ENCODE results near the gene HMCES. TPM values are rescaled to one million over a fixed set of nuclear protein-coding genes. Genes with fewer than 3 reads are reported as not detected.

The HMCES gene, protein sequence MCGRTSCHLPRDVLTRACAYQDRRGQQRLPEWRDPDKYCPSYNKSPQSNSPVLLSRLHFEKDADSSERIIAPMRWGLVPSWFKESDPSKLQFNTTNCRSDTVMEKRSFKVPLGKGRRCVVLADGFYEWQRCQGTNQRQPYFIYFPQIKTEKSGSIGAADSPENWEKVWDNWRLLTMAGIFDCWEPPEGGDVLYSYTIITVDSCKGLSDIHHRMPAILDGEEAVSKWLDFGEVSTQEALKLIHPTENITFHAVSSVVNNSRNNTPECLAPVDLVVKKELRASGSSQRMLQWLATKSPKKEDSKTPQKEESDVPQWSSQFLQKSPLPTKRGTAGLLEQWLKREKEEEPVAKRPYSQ
- 42.7 TPM for total RNA-seq
- long read RNA-seq, transcript HMCES-201 (7 exons, 2,515 nt) = major isoform, 58 of 96 reads
- long read RNA-seq, transcript HMCES-202 (7 exons, 1,763 nt) = minor isoform, 5 of 96 reads
- long read RNA-seq, transcript HMCES-204 (7 exons, 1,952 nt) = minor isoform, 20 of 96 reads
- long read RNA-seq, partial matches to known transcripts = 5 of 96 reads
- long read RNA-seq, other reads (novel, unspliced or antisense) = 7 of 96 reads

DNA sequence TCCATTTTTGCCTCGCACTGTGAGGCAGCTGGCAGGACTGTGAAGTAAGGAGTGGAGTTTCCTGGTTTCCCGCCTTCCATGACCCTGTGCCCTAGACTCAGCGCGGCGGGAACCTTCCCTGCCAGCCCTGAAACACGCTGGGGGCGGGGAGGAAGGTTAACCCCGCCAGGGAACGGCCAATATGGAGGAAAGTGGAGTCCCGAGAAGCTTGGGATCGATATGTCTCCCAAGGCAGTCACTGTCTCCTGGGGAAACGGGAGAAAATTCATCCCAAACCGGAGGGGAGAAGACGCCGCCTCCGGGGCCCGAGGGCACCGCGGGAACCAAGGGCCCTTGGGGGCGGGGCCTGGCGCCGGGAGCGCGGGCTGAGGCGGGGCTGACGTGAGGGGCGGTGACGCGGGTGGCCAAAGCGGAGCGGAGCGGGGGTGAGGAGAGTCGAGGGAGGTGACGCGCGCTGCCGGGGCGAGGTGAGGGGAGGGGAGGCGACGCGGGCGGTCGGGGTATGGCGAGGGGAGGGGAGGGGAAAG is at the start of gene HMCES:
TSS of gene HMCES (plus strand) at position 432 of the 527 bp plus-strand sequence. CDS start 863 bp downstream, outside the sequence.
- intact Hi-C loops (cut with DNase I) = loop anchor here (2.0 kb wide), 1 partner anchor 38 kb away; a partner anchor contains a TSS
- ATAC-seq (ENCODE audit: poor library complexity) (peak; percentile 98), DNase-seq (peak; percentile 95)

DNA sequence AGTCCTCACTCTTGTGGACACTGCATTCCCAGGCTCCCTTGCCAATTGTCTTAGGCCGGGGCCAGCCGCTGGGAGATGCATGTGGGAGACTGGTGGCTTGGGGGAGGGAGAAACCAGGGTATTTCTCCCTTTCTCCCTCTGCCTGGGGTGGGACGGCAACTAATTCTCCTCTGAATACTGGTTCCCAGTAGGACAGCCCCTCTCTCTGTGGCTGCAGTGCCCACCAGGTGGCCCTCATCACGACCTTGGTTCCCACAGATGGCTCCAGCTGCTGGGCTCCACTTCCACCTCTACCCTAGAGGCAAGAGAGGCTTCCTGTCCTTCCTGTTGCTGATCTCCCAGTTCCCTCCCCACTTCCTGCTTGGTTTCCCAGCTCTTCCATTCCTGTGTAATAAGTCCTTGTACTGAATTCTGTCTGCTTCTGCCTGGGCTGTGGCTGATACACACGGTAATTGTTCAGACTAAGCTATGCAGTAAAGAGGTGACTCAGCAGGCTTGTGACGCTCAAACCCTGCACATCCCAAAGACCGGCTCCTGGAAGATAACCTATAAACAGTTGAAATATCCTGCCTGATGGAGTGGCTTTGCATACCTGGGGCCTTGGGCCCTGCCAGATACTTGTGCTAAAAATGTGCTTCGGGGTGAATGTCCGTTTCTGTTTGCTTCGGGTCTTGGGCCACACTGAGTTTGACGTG is 49.6 kb upstream of the HMCES start:
- no peak for ATAC-seq (ENCODE audit: poor library complexity)
- peak; percentile 62 for DNase-seq
- intact Hi-C loops (cut with DNase I) = loop anchor here (5.0 kb wide), 1 partner anchor 47 kb away; the partner anchor contains the start of gene CNBP

DNA sequence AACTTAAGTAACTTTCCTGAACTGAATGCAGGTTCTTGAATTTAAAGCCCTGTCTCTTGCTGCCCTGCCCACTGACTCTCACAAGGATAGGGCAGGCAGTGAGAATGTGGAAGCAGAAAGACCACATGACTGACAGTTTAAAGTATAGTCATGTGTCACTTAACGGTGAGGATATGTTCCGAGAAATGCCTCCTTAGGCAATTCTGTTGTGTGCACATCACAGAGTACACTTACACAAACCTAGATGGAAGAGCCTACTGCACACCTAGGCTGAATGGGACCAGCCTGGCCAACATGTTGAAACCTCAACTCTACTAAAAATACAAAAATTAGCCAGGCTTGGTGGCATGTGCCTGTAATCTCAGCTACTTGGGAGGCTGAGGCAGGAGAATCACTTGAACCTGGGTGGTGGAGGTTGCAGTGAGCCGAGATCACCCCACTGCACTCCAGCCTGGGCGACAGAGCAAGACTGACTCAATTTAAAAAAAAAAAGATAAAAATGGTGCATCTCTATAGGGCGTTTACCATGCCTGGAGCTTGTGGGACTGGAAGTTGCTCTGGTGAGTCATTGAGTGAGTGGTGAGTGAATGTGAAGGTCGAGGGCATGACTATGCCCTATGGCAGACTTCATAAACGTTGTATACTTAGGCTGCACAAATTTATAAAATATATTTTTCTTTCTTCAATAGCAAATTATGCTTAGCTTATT is 48.2 kb upstream of the HMCES start:
- intact Hi-C loops (cut with DNase I) = no loop called here
- peak; percentile 36 for ATAC-seq (ENCODE audit: poor library complexity)
- DNase-seq = no peak

DNA sequence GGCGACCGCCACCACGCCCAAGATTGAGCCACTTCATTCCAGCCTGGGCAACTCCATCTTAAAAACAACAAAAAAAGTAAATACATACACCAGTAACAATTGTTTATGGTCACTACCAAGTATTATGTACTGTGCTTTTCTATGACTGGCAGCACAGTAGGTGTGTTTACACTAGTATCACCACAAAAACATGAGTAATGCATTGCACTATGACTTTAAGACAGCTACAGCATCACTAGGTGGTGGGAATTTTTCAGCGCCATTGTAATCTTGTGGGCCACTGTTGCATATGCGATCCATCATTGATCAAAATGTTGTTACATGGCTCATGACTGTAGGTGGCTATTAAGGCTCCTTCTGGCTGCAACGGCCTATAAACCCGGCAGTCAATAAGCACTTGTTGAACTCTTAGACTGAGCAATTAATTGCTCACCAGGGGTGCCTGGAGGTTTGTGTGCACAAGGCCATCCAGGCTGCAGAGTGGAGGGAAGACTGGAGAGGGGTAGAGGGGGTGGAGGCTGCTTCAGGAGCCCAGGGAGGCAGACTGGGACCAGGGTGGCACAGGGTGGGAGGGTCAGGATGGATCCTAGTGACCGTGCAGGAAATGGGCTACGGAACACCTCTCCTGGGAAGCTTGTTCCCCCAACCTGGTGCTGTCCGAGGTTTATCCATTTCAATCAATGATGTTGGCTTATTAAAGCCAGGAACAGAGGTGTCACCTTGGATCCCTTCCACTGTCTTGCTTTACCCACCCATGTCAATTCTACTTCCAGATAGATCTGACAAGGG is 47.1 kb upstream of the HMCES start:
- intact Hi-C loops (cut with DNase I) = no loop called here
- ATAC-seq (ENCODE audit: poor library complexity) = no peak
- no peak for DNase-seq

DNA sequence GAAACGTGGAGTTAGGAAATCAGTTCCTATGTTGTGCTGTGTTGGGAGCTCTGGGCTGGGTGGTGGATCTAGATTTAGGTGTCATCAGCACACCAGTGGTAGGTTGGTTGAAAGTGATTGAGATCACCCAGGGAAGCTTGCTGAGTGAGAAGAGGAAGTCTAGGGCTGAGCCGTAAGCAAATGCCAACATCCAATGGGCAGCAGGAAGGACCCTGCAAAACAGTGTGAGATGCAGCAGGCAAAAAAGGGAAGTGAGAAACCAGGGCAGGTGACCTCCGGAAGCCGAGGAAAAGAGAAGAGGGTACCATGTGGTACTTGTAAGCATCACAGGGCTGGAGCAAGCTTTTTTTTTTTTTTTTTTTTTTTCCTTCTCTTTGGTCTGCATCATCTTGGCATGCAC is 45.1 kb upstream of the HMCES start:
- ATAC-seq (ENCODE audit: poor library complexity) (peak; percentile 43), DNase-seq (peak; percentile 50)
- intact Hi-C loops (cut with DNase I) = no loop called here

DNA sequence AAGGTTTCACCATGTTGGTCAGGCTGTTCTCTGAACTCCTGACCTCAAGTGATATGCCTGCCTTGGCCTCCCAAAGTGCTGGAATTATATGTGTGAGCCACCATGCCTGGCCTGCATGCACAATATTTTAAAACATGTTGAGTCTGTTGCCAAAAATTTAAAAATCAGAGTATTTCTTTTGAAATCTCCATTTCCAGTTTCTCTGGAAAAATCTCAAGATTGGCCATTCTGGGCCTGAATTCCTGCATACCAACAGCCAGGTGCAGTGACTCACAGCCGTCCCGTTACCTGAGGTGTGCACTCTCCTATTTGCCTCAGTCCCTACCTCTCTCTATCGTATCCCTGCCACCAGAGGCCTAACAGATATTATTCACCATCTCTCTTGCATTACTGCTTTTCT is 44.2 kb upstream of the HMCES start:
- no peak for ATAC-seq (ENCODE audit: poor library complexity)
- intact Hi-C loops (cut with DNase I) = no loop called here
- DNase-seq = no peak

DNA sequence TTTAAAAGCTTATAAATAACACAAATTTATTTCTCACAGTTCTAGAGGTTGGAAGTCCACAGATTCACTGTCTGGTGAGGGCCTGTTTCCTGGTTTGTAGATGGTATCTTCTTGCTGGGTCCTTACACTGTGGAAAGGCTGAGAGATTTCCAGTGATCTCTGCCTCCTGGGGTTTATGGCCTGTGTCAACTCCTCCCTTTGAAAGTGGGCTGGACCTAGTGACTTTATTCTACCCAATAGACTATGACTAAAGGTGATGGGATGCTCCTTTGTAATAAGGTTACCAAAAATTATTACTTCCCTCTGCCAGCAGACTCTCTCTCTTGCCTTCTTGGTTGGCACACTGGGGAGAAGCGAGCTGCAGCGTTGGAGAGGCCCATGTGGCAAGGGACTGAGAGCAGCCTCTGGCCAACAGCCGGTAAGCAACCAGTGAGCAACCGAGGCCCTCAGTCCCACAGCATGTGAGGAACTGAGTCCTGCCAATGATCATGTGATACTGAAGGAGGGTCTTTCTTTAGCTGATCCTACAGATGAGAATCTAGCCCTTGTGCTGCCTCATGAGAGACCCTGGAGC is 43.2 kb upstream of the HMCES start:
- no peak for ATAC-seq (ENCODE audit: poor library complexity)
- DNase-seq = no peak
- intact Hi-C loops (cut with DNase I) = no loop called here

DNA sequence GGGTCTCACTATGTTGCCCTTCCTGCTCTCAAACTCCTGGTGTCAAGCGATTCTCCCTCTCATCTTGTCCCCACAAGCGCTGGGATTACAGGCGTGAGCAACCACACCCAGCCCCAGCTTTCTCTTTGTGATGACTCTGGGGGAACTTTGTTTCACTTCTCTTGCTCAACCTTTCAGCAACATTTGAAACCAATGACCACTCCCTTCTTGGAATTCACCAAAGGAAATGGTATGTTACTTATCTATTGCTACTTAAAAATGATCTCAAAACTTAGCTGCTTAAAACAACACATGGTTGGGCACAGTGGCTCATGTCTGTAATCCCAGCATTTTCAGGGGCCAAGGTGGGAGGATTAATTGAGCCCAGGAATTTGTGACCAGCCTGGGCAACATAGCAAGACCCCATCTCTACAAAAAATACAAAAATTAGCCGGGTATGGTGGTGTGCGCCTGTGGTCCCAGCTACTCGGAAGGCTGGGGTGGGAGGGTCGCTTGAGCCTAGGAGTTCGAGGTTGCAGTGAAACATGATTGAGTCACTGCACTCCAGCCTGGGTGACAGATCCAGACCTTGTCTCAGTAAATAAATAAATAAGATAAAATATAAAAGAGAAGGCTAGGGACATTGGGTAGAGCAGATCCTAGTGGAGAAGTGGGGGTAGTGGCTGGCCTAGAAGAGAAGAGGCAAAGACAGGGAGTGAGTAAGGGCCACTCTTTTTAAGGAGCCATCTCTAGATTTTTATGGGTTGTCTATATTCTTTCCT is 39.5 kb upstream of the HMCES start:
- intact Hi-C loops (cut with DNase I) = no loop called here
- no peak for DNase-seq
- ATAC-seq (ENCODE audit: poor library complexity) = peak; percentile 74

DNA sequence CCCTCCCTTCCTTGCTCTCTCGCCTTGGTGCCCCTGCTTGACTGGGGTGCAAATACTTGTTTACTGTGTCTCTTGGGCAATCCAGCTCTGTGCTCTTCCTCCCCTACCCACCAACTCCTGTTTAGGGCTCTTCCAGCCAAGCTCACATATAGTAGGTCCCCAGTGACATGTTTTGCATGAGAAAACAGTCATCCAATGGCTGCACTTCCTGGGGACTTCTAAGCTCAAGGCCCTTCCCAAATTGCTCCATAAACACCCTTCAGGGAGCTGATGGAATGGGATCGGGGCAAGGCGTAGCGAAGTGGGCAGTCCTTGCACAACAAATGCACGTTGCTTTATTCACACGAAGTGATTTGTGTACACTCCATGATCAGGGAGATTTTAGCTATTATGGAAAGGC is 38.7 kb upstream of the HMCES start:
- DNase-seq (no peak), ATAC-seq (ENCODE audit: poor library complexity) (no peak)
- intact Hi-C loops (cut with DNase I) = loop anchor here (10.0 kb wide), 1 partner anchor 265 kb away; no protein-coding TSS in a partner anchor

DNA sequence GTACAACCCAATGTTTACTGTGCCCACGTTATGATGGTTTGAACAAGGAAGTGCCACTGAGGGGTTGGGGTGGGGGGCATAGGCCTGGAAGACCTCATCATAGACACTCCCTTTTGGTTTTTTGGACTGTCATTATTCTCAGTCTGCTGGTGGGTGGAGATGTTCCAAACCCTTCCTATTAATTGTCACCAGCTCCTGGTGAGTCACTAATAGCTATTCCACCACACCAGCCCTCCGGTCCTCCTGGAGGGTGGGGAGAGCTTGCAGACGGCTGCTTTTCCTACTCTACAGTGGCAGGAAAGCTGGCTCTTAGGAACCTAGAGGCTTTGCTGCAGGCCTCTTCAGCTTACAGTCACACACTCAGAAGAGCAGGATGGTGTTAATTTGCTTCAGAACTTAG is 38.2 kb upstream of the HMCES start:
- DNase-seq = no peak
- ATAC-seq (ENCODE audit: poor library complexity) = peak; percentile 23
- intact Hi-C loops (cut with DNase I) = loop anchor here (10.0 kb wide), 1 partner anchor 266 kb away; no protein-coding TSS in a partner anchor

DNA sequence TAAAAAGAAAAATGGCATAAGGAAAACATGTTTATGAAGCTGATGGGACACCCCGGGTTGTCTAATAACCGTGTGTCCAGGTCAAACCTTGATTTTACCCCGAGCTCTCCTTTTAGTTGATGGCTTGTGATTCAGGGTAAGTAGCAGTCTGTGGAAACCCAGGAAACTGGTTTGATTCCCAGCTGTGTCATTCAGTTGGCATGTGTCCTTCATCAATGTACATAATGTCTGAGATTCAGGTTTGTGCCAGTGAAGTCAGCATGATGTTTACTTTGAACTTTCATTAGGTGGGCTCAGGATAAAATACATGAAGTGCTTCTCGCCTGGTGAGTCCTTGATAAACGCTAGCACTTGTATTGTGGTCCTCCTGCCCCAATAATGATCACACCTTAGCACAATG is 33.5 kb upstream of the HMCES start:
- intact Hi-C loops (cut with DNase I) = loop anchor here (10.0 kb wide), 1 partner anchor 270 kb away; no protein-coding TSS in a partner anchor
- ATAC-seq (ENCODE audit: poor library complexity) (no peak), DNase-seq (no peak)

DNA sequence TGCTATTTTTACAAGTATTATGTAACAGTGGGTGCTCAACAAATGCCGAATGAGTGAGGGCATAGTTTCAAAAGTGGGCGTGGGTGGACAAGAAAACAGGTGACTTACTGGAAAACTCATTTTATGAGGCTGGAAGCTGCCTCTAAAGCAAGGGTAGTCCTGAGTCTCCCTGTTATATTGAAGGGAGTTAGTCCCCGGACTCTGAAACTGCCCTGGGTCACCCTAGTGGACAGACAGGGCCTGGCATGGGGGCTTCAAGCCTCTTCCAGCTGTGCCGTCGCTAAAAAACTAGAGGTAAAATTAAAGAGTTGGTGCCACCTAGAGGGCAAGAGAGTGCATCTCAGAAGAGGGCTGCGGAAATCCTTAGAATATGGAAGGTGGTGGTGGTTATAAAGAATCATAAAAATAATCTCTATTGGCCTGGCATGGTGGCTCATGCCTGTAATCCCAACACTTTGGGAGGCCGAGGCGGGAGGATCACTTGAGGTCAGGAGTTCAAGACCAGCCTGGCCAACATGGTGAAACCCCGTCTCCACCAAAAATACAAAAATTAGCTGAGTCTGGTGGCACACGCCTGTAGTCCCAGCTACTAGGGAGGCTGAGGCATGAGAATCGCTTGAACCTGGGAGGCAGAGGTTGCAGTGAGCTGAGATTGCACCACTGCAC is 32.9 kb upstream of the HMCES start:
- ATAC-seq (ENCODE audit: poor library complexity) (peak; percentile 83), DNase-seq (peak; percentile 86)
- intact Hi-C loops (cut with DNase I) = loop anchor here (10.0 kb wide), 1 partner anchor 271 kb away; no protein-coding TSS in a partner anchor

DNA sequence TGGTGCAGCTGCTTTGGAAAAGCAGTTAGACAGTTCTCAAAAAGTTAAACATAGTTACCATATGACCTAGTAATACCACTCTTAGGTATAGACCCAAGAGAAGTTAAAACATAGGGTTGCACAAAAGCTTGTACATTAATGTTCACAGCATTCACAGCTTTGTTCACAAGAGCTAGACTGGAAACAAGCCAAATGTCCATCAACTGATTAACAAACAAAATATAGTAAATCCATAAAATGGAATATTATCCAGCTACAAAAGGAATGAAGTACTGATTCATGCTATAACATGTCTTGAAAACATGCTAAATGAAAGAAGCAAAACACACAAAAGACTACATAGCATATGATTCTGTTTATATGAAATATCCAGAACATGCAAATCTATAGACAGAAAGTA is 32.0 kb upstream of the HMCES start:
- ATAC-seq (ENCODE audit: poor library complexity) (no peak), DNase-seq (no peak)
- intact Hi-C loops (cut with DNase I) = loop anchor here (10.0 kb wide), 1 partner anchor 272 kb away; no protein-coding TSS in a partner anchor

DNA sequence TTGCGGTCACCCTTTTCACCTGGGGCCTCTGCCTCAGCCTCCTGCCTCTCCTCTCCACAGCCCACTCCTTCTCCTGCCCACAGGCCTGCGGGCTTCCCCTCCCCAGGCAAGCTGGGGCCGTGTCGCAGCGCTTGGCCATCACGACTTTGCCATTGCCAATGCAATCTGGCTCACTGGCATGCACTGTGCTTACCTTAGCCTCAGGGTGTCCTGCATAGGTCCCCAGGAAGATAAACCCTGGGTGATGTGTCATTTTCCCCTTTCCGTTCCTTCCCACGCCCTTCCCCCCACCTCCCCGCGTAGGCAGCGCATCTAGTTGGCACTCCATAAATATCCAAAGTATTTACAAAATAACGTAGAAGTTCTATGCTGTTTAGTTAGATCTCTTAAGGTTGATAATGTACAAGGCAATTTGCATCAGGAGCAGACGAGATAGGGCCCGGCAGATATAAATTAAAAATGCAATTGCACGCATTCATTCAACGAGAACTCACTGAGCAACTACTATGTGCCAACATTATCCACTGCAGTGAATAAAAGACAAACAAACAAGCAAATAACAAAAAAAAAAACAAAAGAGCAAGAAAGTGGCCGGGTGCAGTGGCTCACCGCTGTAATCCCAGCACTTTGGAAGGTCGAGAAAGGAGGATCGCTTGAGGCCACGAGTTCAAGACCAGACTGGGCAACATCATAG is 30.2 kb upstream of the HMCES start:
- ATAC-seq (ENCODE audit: poor library complexity) = no peak
- DNase-seq = no peak
- intact Hi-C loops (cut with DNase I) = loop anchor here (10.0 kb wide), 1 partner anchor 274 kb away; no protein-coding TSS in a partner anchor

DNA sequence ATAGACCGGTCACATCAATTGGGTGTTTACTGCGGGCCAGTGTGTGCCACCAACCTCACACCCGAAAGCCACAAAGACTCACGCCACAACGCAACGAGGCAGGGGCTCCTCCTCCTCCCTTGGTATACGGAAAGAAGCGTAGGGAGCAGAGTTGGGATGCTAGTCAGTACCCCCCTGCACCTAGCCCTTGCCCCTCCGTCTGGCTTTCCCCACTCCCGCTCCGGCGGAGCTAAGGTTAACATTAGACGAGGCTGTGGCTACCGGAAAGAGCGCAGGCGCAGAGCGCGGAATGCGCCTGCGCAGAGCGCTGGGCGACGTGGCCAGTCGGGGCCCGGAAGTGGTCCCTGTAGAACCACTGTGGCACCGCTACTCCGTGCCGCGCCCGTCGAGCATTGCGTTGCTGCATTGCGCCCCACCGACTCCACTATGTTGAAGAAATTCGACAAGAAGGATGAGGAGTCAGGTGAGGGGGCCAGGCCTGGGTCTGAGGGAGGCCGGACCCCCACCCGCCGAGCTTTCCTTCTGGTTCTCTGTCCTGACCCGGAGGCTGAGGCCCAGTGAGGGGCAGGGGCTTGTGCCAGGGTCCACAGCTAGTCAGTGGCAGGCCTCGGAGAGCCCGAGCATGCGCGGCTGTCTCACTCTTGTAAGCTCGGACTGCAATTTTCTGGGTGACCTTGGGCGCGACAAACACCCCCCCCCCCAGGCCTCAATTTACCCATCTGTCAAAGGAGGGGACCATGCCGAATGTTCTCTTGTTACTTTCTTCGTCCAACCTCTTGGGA is 29.2 kb upstream of the HMCES start, which contains the start of gene COPG1:
TSS of gene COPG1 (plus strand) at position 323 of the 782 bp plus-strand sequence. CDS start at position 427, 104 bp downstream.
- peak; percentile 94 for DNase-seq
- intact Hi-C loops (cut with DNase I) = loop anchor here (10.0 kb wide), 1 partner anchor 275 kb away; no protein-coding TSS in a partner anchor
- ATAC-seq (ENCODE audit: poor library complexity) = peak; percentile 97
